Tibial artery (tissue), 4 donors: ENCODE results near the gene S100A11.

Source experiments
- DNase-seq, 2 donors: peaks; one replicate each; pipeline ENCODE4 v3.0.0-alpha.2; 2019
- H3K27ac ChIP-seq, 2 donors: fragments of 200-600 bp; sonication (generic) in 1 of 2; 1 replicate in 1 of 2; 2 replicates in 1 of 2; pipeline ENCODE4 v1.5.1; 2018 to 2019; ENCODE audit warnings: mild to moderate bottlenecking in 1 of 2
- H3K27me3 ChIP-seq, 2 donors: fragments of 200-600 bp; sonication (generic) in 1 of 2; one replicate each; pipeline versions ENCODE4 v1.5.1 to v1.6.0; 2016 to 2019
- H3K36me3 ChIP-seq, 3 donors: fragments of 200-600 bp; sonication (generic) in 2 of 3; one replicate each; pipeline ENCODE4 v1.5.1; 2016 to 2019; ENCODE audit warnings: mild to moderate bottlenecking in 2 of 3
- H3K4me1 ChIP-seq, 4 donors: fragments of 200-600 bp; sonication (generic) in 2 of 4; 1 replicate in 3 of 4; 2 replicates in 1 of 4; pipeline ENCODE4 v1.5.1; 2016 to 2019
- H3K4me3 ChIP-seq, 2 donors: fragments of 200-600 bp; sonication (generic) in 1 of 2; 1 replicate in 1 of 2; 2 replicates in 1 of 2; pipeline ENCODE4 v1.5.1; 2018 to 2019; ENCODE audit warnings: mild to moderate bottlenecking in 2 of 2
- H3K9me3 ChIP-seq, 3 donors: fragments of 200-600 bp; sonication (generic) in 1 of 3; one replicate each; pipeline ENCODE4 v1.5.1; 2016 to 2019
- intact Hi-C: fragments of 100-400 bp; cut with DNase I; formaldehyde crosslinking; loops from one replicate; pipeline ENCODE4 v1.15.0; 2023; ENCODE audit warnings: low total_unique reads
- TF ChIP-seq, protein P1 (sequence below), 2 experiments: fragments of 200-600 bp in 1 of 2; fragments of 450-650 bp in 1 of 2; IDR thresholded peaks; one replicate each; pipeline ENCODE4 v1.5.1; 2017 to 2019; ENCODE audit warnings: antibody characterized with exemption in 2 of 2, mild to moderate bottlenecking in 1 of 2, moderate library complexity in 1 of 2

S100A11 gene

DNA sequence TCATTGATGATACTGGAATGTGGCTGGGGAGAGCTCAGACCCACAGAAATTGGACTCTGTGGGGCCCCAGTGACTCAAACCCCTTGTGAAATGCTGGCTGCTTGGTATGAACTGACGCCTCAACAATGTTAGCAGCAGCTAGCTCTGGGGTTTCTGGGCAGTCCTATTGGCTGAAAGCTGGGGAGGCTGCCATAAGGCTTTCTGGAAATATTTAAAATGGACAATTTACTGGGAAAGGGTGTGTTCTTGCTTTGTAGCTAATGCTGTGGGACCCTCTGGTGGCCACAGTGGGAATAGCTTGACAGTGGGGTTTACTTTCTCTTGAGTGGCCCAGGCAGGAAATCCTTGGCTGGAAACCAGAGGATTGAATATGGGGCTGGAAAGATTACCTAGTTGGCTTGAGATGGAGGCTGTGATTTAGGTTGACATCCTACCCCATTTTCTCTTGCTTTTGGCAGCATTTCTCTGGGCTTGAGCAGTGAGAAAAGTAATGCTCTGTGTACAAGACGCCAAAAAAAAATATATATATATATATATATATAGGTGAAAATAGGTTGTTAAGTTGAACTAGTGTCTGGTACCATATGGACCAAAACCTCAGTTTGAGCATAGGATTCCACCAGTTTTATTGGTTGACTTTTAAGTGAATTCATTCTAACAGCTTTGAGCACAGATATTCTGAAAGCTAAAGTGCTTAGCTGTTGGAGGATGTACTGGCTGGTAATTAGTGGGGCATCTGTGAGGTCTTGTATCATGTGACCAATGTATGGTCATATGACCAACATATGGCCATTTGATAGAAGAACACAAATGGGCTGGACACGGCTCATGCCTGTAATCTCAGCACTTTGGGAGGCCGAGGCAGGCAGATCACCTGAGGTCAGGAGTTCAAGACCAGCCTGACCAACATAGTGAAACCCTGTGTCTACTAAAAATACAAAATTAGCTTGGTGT is 34.9 kb downstream of the S100A11 start:
- no peaks in the 10 kb centered on the region for H3K9me3 ChIP-seq
- H3K4me3 ChIP-seq, result no peak overlapping the region
- intact Hi-C loops, result no loop called here
- no peak overlapping the region for H3K27ac ChIP-seq
- no peaks in the 10 kb centered on the region for H3K36me3 ChIP-seq
- TF ChIP-seq, protein P1, sequence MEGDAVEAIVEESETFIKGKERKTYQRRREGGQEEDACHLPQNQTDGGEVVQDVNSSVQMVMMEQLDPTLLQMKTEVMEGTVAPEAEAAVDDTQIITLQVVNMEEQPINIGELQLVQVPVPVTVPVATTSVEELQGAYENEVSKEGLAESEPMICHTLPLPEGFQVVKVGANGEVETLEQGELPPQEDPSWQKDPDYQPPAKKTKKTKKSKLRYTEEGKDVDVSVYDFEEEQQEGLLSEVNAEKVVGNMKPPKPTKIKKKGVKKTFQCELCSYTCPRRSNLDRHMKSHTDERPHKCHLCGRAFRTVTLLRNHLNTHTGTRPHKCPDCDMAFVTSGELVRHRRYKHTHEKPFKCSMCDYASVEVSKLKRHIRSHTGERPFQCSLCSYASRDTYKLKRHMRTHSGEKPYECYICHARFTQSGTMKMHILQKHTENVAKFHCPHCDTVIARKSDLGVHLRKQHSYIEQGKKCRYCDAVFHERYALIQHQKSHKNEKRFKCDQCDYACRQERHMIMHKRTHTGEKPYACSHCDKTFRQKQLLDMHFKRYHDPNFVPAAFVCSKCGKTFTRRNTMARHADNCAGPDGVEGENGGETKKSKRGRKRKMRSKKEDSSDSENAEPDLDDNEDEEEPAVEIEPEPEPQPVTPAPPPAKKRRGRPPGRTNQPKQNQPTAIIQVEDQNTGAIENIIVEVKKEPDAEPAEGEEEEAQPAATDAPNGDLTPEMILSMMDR (IDR thresholded peaks at IDR 0.05), result peak; percentile 88 to 91
- peaks cover 0 to 5% (median 4%) of the 10 kb centered on the region in 4 donors for H3K4me1 ChIP-seq
- peaks cover 0 to 6% of the 10 kb centered on the region in 2 donors for H3K27me3 ChIP-seq
- DNase-seq, result peak; percentile 90 to 93

- TF ChIP-seq, protein P1 (IDR thresholded peaks at IDR 0.05), result no peak
- no peak overlapping the region for H3K27ac ChIP-seq
These were observed 35.7 kb downstream of the S100A11 start for GRCh38 chr1:152000964-152001630.

DNA sequence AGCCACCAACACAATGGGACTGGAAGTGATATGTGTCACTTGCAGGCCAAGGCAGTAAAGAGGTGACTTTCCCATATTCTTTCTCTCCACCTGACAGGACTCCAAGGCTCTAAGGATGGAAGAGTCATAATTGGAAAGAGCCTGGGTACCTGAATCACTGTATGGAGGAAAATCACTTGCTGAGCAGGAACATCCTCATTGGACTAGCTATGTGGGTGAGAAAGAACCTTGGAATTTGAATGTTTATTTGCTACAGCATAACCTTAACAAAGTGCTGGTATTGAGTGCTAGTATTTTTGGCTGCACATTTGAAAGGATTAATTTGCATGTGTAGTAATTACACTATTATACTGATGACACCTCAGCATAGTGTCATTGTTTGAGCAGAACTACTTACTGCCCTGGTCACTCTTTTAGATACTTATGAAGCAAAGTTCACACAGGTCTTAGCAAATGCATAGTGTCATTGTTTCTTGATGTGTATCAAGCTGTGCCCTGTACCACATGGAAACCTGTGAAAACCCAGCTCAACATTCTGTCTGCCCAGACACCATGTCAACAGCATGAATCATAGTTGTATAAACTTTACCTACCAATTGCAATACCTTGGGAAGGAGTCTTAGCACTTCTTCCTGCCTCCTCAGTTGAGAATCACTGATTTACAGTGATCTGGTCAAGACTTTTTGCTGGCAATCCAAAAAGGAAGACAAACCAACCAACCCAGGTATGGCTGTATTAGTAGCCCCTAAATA is 38.0 kb downstream of the S100A11 start:
- H3K4me1 ChIP-seq, result peaks cover 0 to 20% (median 14%) of the 10 kb centered on the region in 4 donors
- H3K27ac ChIP-seq, result no peak overlapping the region
- H3K36me3 ChIP-seq, result no peaks in the 10 kb centered on the region
- H3K27me3 ChIP-seq, result no peaks in the 10 kb centered on the region
- TF ChIP-seq, protein P1 (IDR thresholded peaks at IDR 0.05), result no peak
- intact Hi-C loops, result loop anchor here (5.0 kb wide), 1 partner anchor 66 kb away; no protein-coding TSS in a partner anchor
- DNase-seq, result no peak
- H3K9me3 ChIP-seq, result no peaks in the 10 kb centered on the region
- H3K4me3 ChIP-seq, result no peak overlapping the region

More at GRCh38 chr1:152000964-152001630, 35.7 kb downstream of the S100A11 start:
- Histone ChIP-seq H3K27me3 (peaks cover 0 to 2% of the 10 kb centered on the region in 2 donors), H3K4me1 (peaks cover 0 to 5% (median 4%) of the 10 kb centered on the region in 4 donors), H3K36me3 (no peaks in the 10 kb centered on the region), H3K9me3 (no peaks in the 10 kb centered on the region), H3K4me3 (no peak overlapping the region)
- DNase-seq, result no peak
- intact Hi-C loops, result no loop called here

GRCh38 chr1:151997284-151997570 is 39.6 kb downstream of the S100A11 start:
- peaks cover under 1 to 33% (median 19%) of the 10 kb centered on the region in 4 donors for H3K4me1 ChIP-seq
- no peaks in the 10 kb centered on the region for H3K27me3 ChIP-seq
- no peak for DNase-seq
- TF ChIP-seq, protein P1 (IDR thresholded peaks at IDR 0.05), result no peak
- intact Hi-C loops, result loop anchor here (5.0 kb wide), 1 partner anchor 65 kb away; no protein-coding TSS in a partner anchor
- no peaks in the 10 kb centered on the region for H3K9me3 ChIP-seq
- no peaks in the 10 kb centered on the region for H3K36me3 ChIP-seq
- H3K27ac ChIP-seq, result no peak overlapping the region
- H3K4me3 ChIP-seq, result no peak overlapping the region

DNA sequence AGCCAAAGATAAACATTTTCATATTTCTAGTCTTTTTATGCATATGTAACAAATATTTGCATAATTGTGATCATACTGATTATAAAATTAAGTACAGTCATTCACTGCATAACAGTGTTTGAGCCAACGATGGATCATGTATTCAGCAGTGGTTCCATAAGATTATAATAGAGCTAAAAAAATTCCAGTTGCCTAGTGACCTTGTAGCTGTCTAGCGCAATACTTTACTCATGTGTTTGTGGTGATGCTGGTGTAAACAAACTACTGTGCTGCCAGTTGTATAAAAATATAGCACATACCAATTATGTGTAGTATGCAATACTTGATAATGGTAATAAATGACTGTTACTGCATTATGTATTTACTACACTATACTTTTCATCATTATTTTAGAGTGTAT is 41.0 kb downstream of the S100A11 start:
- TF ChIP-seq, protein P1 (IDR thresholded peaks at IDR 0.05), result no peak
- H3K9me3 ChIP-seq, result no peaks in the 10 kb centered on the region
- no peak for DNase-seq
- H3K27ac ChIP-seq, result no peak overlapping the region
- intact Hi-C loops, result loop anchor here (5.0 kb wide), 1 partner anchor 63 kb away; no protein-coding TSS in a partner anchor
- H3K4me1 ChIP-seq, result peaks cover 4 to 42% (median 24%) of the 10 kb centered on the region in 4 donors
- no peaks in the 10 kb centered on the region for H3K36me3 ChIP-seq
- no peaks in the 10 kb centered on the region for H3K27me3 ChIP-seq
- no peak overlapping the region for H3K4me3 ChIP-seq
